Spleen (tissue), 7 donors: ENCODE results near the gene EMC8.

Experiments
- POLR2A ChIP-seq, 3 donors: fragments of 450-650 bp; IDR thresholded peaks; one replicate each; pipeline ENCODE4 v1.5.1; 2017; ENCODE audit warnings: antibody characterized with exemption in 3 of 3, mild to moderate bottlenecking in 1 of 3
- POLR2AphosphoS5 ChIP-seq, 3 donors: sonication (generic); formaldehyde crosslinking; IDR thresholded peaks; one replicate each; pipeline ENCODE4 v1.5.1; 2017; ENCODE audit warnings: antibody characterized with exemption in 3 of 3
- TF ChIP-seq, protein P1 (sequence below), 11 experiments: fragments of 200-600 bp in 7 of 11; fragments of 450-650 bp in 4 of 11; sonication (generic) in 4 of 11; IDR thresholded peaks in 8 of 11; conservative IDR thresholded peaks in 3 of 11; 1 replicate in 7 of 11; 2 replicates in 4 of 11; pipeline versions ENCODE4 v1.4.0 to v1.8.0; 2016 to 2021; ENCODE audit warnings: antibody characterized with exemption in 11 of 11, inconsistent platforms in 4 of 11, mild to moderate bottlenecking in 1 of 11
- donor health status: DM: no; HTN: no; CAD: no; lungs with moderate emphysema.
- donor health status: DM: no; HTN: no; CAD: no.
- donor health status: DM: no; HTN: no; CAD: no.

GRCh38 chr16:85838381-85838780, 39.0 kb upstream of the EMC8 start:
- TF ChIP-seq, protein P1, sequence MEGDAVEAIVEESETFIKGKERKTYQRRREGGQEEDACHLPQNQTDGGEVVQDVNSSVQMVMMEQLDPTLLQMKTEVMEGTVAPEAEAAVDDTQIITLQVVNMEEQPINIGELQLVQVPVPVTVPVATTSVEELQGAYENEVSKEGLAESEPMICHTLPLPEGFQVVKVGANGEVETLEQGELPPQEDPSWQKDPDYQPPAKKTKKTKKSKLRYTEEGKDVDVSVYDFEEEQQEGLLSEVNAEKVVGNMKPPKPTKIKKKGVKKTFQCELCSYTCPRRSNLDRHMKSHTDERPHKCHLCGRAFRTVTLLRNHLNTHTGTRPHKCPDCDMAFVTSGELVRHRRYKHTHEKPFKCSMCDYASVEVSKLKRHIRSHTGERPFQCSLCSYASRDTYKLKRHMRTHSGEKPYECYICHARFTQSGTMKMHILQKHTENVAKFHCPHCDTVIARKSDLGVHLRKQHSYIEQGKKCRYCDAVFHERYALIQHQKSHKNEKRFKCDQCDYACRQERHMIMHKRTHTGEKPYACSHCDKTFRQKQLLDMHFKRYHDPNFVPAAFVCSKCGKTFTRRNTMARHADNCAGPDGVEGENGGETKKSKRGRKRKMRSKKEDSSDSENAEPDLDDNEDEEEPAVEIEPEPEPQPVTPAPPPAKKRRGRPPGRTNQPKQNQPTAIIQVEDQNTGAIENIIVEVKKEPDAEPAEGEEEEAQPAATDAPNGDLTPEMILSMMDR (IDR thresholded peaks at IDR 0.05 in 8 of 11, conservative IDR thresholded peaks at IDR 0.05 in 3 of 11) = no peak
- TF ChIP-seq POLR2A (IDR thresholded peaks at IDR 0.05) = no peak
- TF ChIP-seq POLR2AphosphoS5 (IDR thresholded peaks at IDR 0.05) = no peak
